ENCODE data around the gene SYNJ2BP. TPM values are rescaled to one million over a fixed set of nuclear protein-coding genes. Genes with fewer than 3 reads are reported as not detected.

SYNJ2BP gene, protein sequence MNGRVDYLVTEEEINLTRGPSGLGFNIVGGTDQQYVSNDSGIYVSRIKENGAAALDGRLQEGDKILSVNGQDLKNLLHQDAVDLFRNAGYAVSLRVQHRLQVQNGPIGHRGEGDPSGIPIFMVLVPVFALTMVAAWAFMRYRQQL
- 24.9 and 26.6 TPM in 2 replicates for total RNA-seq (2021)
- long read RNA-seq, full-length matches to known transcripts, result 90 of 100 reads
- long read RNA-seq, partial matches to known transcripts, result 1 of 100 reads
- long read RNA-seq, other reads (novel, unspliced or antisense), result 9 of 100 reads

DNA sequence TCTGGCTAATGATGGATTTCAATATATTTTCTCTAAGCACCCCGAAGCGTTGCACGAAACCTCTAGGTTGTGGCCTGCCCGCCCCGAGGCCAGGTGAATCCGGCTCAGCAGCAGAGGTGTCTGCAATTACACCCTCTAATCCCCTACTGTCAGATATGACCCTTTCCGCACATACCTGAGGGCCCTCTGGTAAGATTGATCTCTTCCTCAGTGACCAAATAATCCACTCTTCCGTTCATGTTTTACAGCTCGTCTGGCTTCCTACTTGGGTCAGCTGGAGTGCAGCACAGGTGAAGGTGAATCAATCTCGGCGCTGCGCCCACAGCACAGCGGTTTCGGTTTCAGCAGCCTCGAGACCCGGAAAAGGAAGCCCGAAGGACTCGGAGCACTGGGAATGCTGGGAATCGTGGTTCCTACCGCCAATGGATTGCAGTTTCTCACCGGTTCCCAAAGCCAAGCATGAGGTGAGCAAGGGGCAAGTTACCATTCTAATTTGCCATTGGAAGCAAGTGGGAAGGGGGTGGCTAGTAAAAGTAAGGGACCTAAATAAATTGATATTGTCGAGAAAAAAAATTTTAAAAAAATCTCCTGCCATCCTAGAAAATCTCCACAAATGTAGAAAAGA, at the start of gene SYNJ2BP:
Gene SYNJ2BP (minus strand): TSS at position 366 of the 625 bp plus-strand sequence. CDS start 127 bp downstream, at position 239.
- H3K9me3 Mint-ChIP-seq, result no peaks in the 10 kb centered on the region
- Histone ChIP-seq H3K79me2 (ENCODE audit: insufficient read depth, low read length) (peaks cover 4% of the 10 kb centered on the region; the same call in 1 of the 2 replicates), H4K8ac (replicated peaks; ENCODE audit: insufficient read length, low read depth, low read length) (no peak within 1 kb of the TSS), H3K27me3 (ENCODE audit: insufficient read depth, low read length) (no peaks in the 10 kb centered on the region), H4K5ac (ENCODE audit: insufficient read length, low read depth, low read length) (no peak within 1 kb of the TSS), H4K91ac (ENCODE audit: insufficient read length, low read depth, low read length) (no peak within 1 kb of the TSS), H2AK5ac (ENCODE audit: insufficient read length, low read length) (no peak within 1 kb of the TSS), H3K4ac (ENCODE audit: low read depth, low read length) (no peak within 1 kb of the TSS), H3K18ac (ENCODE audit: insufficient read length, low read depth, low read length) (no peak within 1 kb of the TSS), H3K4me2 (ENCODE audit: insufficient read depth, insufficient read length, low read length) (peak within 1 kb of the TSS; percentile 73), H3K23me2 (ENCODE audit: insufficient read length, low read depth, low read length, poor library complexity, severe bottlenecking) (no peaks in the 10 kb centered on the region), H2BK120ac (ENCODE audit: low read depth, low read length, poor library complexity, severe bottlenecking) (no peak within 1 kb of the TSS), H3K9me3 (ENCODE audit: control insufficient read depth, low read depth, low read length) (no peaks in the 10 kb centered on the region), H3K23ac (ENCODE audit: insufficient read length, low read depth, low read length) (no peak within 1 kb of the TSS), H2AFZ (ENCODE audit: low read length) (peak within 1 kb of the TSS; percentile 89), H2BK12ac (ENCODE audit: insufficient read length, low read depth, low read length) (no peak within 1 kb of the TSS), H3K56ac (ENCODE audit: insufficient read length, low read depth, low read length) (no peak within 1 kb of the TSS), H2BK5ac (ENCODE audit: insufficient read length, low read length) (no peak within 1 kb of the TSS), H3K14ac (ENCODE audit: insufficient read depth, low read length) (no peak within 1 kb of the TSS), H3K27ac (ENCODE audit: insufficient read length, low read depth, low read length) (peak within 1 kb of the TSS; percentile 72), H4K20me1 (ENCODE audit: control insufficient read depth, insufficient read depth, insufficient read length) (no peaks in the 10 kb centered on the region), H3K9ac (ENCODE audit: extremely low read depth, insufficient read length, low read length) (peak within 1 kb of the TSS; percentile 77), H3K79me1 (ENCODE audit: insufficient read depth, low read depth, low read length, poor library complexity, severe bottlenecking) (no peaks in the 10 kb centered on the region), H2BK15ac (ENCODE audit: low read depth, low read length) (no peak within 1 kb of the TSS), H2BK20ac (ENCODE audit: low read depth, low read length, poor library complexity, severe bottlenecking) (no peak within 1 kb of the TSS), H3K4me1 (ENCODE audit: insufficient read depth, low read length) (no peaks in the 10 kb centered on the region; the same call in 1 of the 2 replicates), H3T11ph (ENCODE audit: low read length) (no peak within 1 kb of the TSS)
- peaks cover 0 to 2% (median 0%) of the 10 kb centered on the region in 3 experiments; a peak in 3 of 7 replicates for H3K36me3 Mint-ChIP-seq (ENCODE audit: insufficient read depth in 1 of 3, low read depth in 3 of 3)
- peak within 1 kb of the TSS; percentile 86 to 93 for H3K4me3 Mint-ChIP-seq
- DNase-seq, result peak; percentile 88
- TF ChIP-seq, protein P1, sequence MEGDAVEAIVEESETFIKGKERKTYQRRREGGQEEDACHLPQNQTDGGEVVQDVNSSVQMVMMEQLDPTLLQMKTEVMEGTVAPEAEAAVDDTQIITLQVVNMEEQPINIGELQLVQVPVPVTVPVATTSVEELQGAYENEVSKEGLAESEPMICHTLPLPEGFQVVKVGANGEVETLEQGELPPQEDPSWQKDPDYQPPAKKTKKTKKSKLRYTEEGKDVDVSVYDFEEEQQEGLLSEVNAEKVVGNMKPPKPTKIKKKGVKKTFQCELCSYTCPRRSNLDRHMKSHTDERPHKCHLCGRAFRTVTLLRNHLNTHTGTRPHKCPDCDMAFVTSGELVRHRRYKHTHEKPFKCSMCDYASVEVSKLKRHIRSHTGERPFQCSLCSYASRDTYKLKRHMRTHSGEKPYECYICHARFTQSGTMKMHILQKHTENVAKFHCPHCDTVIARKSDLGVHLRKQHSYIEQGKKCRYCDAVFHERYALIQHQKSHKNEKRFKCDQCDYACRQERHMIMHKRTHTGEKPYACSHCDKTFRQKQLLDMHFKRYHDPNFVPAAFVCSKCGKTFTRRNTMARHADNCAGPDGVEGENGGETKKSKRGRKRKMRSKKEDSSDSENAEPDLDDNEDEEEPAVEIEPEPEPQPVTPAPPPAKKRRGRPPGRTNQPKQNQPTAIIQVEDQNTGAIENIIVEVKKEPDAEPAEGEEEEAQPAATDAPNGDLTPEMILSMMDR (conservative IDR thresholded peaks at IDR 0.05), result no peak
- WGBS (ENCODE audit: extremely low coverage, insufficient read length, low lambda C conversion rate), result no CpG with 5 or more reads among the region's 22 CpGs
- H3K27ac Mint-ChIP-seq, result peak within 1 kb of the TSS; percentile 92 to 97 (median 94)
- H3K27me3 Mint-ChIP-seq (ENCODE audit: low read depth), result no peaks in the 10 kb centered on the region
- H3K4me1 Mint-ChIP-seq, result peaks cover 15 to 19% of the 10 kb centered on the region in 2 experiments
